Activated CD8-positive, alpha-beta T cell treated with anti-CD3 and anti-CD28 coated beads for 36 hours (primary cell): ENCODE data around the gene FTHL17. TPM values are rescaled to one million over a fixed set of nuclear protein-coding genes. Genes with fewer than 3 reads are reported as not detected.

Source experiments
- ATAC-seq: fragments of 200-7000 bp; cut with Tn5 transposase; one replicate; pipeline ENCODE4 v1.10.0; 2021; ENCODE audit warnings: mild to moderate bottlenecking, moderate library complexity
- CTCF ChIA-PET: fragments of 350-600 bp; sonication (Branson Sonifier 250); formaldehyde crosslinking; loops from one replicate; lab custom pipeline; 2021; ENCODE audit warnings: antibody characterized with exemption; lab: Charles Lee
- POLR2A ChIA-PET: fragments of 350-600 bp; sonication (Branson Sonifier 250); formaldehyde crosslinking; loops from one replicate; lab custom pipeline; 2021; ENCODE audit warnings: antibody characterized with exemption; lab: Charles Lee
- DNase-seq: peaks from one replicate; pipeline ENCODE4 v3.0.0-alpha.2; 2020
- H3K27ac Mint-ChIP-seq: one replicate; pipeline ENCODE4 v1.8.0; 2021; ENCODE audit warnings: mild to moderate bottlenecking, mixed read lengths
- H3K27me3 Mint-ChIP-seq: one replicate; pipeline ENCODE4 v1.8.0; 2021; ENCODE audit warnings: mixed read lengths
- H3K36me3 Mint-ChIP-seq: one replicate; pipeline ENCODE4 v1.8.0; 2021; ENCODE audit warnings: low read depth, mixed read lengths
- H3K4me1 Mint-ChIP-seq: one replicate; pipeline ENCODE4 v1.8.0; 2021; ENCODE audit warnings: low read depth, mixed read lengths
- H3K4me3 Mint-ChIP-seq: one replicate; pipeline ENCODE4 v1.8.0; 2021; ENCODE audit warnings: mild to moderate bottlenecking, moderate library complexity, mixed read lengths
- H3K9me3 Mint-ChIP-seq: one replicate; pipeline ENCODE4 v1.8.0; 2021; ENCODE audit warnings: mixed read lengths
- intact Hi-C: fragments of 100-400 bp; cut with micrococcal nuclease; formaldehyde crosslinking; loops from one replicate; pipeline ENCODE4 v1.10.0; 2022
- total RNA-seq, 2 experiments: library from RNA; stranded (reverse); gene quantifications; one replicate each; pipeline ENCODE4 v1.2.3, GENCODE V29; 2021
- TF ChIP-seq, protein P1 (sequence below): fragments of 200-600 bp; IDR thresholded peaks from one replicate; pipeline ENCODE4 v1.8.0; 2022; ENCODE audit warnings: antibody characterized with exemption, mild to moderate bottlenecking

Gene FTHL17
- total RNA-seq, 2 experiments from 2014 or later: not detected

DNA sequence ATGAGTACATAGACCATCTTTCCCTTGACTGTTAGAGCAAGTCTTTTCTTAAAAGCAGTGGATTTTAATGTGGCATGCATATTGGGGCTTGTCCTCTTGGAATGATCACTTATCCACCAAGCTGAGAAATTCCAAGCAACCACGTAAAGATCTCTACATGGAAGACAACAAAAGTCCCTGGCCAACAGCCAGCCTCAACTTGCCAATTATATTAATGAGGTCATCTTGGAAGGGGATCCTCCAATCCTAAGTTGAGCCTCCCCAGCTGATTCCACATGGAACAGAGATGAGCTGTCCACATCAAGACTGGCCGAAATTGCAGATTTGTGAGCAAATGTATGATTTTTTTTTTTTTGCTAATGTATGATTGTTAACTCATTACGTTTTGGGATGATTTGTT is 20.6 kb upstream of the FTHL17 start:
- H3K4me1 Mint-ChIP-seq: no peaks in the 10 kb centered on the region
- H3K36me3 Mint-ChIP-seq: no peaks in the 10 kb centered on the region
- no peaks in the 10 kb centered on the region for H3K9me3 Mint-ChIP-seq
- ATAC-seq (no peak), DNase-seq (no peak)
- no peak overlapping the region for H3K4me3 Mint-ChIP-seq
- CTCF ChIA-PET: interaction anchor here (1.4 kb wide), 1 partner anchor 23 kb away, joined by 3 read pairs; no protein-coding TSS in a partner anchor
- TF ChIP-seq, protein P1, sequence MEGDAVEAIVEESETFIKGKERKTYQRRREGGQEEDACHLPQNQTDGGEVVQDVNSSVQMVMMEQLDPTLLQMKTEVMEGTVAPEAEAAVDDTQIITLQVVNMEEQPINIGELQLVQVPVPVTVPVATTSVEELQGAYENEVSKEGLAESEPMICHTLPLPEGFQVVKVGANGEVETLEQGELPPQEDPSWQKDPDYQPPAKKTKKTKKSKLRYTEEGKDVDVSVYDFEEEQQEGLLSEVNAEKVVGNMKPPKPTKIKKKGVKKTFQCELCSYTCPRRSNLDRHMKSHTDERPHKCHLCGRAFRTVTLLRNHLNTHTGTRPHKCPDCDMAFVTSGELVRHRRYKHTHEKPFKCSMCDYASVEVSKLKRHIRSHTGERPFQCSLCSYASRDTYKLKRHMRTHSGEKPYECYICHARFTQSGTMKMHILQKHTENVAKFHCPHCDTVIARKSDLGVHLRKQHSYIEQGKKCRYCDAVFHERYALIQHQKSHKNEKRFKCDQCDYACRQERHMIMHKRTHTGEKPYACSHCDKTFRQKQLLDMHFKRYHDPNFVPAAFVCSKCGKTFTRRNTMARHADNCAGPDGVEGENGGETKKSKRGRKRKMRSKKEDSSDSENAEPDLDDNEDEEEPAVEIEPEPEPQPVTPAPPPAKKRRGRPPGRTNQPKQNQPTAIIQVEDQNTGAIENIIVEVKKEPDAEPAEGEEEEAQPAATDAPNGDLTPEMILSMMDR: no peak
- no peak overlapping the region for H3K27ac Mint-ChIP-seq
- POLR2A ChIA-PET: no interaction called here
- intact Hi-C loops: no loop called here
- peaks cover 3% of the 10 kb centered on the region for H3K27me3 Mint-ChIP-seq

DNA sequence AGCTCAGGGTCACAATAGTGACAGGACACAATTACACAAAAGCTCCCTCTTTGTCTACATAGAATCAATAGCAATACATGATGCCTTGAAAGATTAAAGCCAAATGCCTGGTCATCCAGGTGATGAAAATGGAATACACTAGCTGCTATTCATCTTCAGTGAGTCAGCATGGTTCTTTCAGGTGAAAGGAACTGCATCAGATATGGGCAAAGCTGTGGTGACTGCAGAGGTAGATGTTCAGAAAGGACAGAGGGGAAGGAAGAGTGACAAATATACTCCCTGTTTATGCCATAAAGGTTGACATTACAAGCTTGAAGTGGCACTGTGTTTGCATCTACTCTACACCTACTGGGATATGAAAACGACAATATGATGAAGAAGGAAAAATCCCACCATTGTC is 20.0 kb upstream of the FTHL17 start:
- DNase-seq (no peak), ATAC-seq (no peak)
- intact Hi-C loops: no loop called here
- no peak overlapping the region for H3K27ac Mint-ChIP-seq
- H3K27me3 Mint-ChIP-seq: peaks cover 3% of the 10 kb centered on the region
- H3K9me3 Mint-ChIP-seq: no peaks in the 10 kb centered on the region
- H3K4me3 Mint-ChIP-seq: no peak overlapping the region
- TF ChIP-seq, protein P1: no peak
- CTCF ChIA-PET: interaction anchor here (1.4 kb wide), 1 partner anchor 22 kb away, joined by 3 read pairs; no protein-coding TSS in a partner anchor
- H3K36me3 Mint-ChIP-seq: no peaks in the 10 kb centered on the region
- POLR2A ChIA-PET: no interaction called here
- no peaks in the 10 kb centered on the region for H3K4me1 Mint-ChIP-seq

DNA sequence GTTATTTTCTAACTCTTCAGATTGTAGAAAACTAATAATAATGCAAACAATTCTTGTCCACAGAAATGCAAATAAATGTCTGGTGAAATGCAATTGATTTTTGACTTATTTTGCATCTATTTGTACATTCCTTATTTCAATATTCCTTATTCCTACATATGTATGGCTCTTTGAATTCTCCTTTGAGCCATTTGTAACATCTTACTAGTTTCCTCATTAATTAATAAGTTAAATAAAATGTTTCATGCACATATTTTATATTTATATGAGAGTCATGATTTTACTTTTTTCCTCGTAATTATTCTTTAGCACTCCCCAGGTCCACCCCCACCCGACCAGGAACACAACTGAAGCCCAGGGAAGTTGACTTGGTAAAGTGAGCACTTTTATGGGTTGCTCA is 2.7 kb upstream of the FTHL17 start:
- Mint-ChIP-seq H3K36me3 (no peaks in the 10 kb centered on the region), H3K9me3 (peaks cover 2% of the 10 kb centered on the region), H3K4me1 (peaks cover 9% of the 10 kb centered on the region), H3K27me3 (no peaks in the 10 kb centered on the region), H3K27ac (no peak overlapping the region), H3K4me3 (no peak overlapping the region)
- ATAC-seq (no peak), DNase-seq (no peak)
- TF ChIP-seq, protein P1: no peak
- ChIA-PET CTCF (no interaction called here), POLR2A (no interaction called here)
- intact Hi-C loops: no loop called here

DNA sequence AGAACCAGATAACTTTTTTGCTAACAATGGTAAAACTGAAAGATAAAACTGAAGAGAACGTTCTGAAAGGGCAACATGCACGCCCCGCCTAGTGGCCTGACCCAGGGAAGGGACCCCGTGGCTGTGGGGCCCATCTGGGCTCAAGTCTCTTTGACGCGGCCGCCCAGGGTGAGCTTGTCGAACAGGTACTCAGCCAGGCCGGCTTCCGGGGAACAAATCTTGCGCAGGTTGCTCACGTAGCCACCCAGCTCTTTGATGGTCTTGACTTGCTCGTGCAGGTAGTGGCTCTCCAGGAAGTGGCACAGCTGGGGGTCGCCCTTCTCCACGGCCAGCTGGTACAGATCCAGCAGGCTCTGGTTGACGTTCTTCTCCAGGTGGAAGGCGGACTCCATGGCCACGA is 579 bp downstream of the FTHL17 start:
- no peak for ATAC-seq
- H3K27ac Mint-ChIP-seq: no peak overlapping the region

DNA sequence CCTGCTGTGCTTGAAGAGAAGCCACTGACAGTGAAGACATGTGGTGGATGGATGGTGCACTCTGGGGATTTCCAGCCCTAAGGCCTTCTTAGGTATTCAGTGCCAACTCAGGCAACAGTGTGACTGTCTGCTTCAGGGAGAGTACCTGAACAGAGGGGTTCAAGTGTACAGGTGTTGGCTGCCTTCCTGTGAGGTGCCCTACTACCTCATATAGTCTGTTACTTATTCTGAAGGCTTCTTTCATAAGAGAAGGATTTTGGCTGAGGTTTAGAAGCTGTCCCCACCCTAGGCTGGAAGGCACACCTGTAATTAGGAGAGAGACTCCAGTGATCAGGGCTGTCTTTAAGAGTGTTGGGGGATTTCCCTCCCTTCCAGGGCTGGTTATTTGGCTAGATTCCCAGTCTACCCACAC is 1.8 kb downstream of the FTHL17 start:
- peak; percentile 43 for DNase-seq
- peaks cover 14% of the 10 kb centered on the region for H3K4me1 Mint-ChIP-seq
- CTCF ChIA-PET: interaction anchor here (1.2 kb wide), 1 partner anchor 23 kb away, joined by 3 read pairs; no protein-coding TSS in a partner anchor
- TF ChIP-seq, protein P1: no peak
- POLR2A ChIA-PET: no interaction called here
- intact Hi-C loops: no loop called here
- ATAC-seq: peak; percentile 92
- peak overlapping the region; percentile 61 for H3K27ac Mint-ChIP-seq
- H3K27me3 Mint-ChIP-seq: no peaks in the 10 kb centered on the region
- H3K36me3 Mint-ChIP-seq: no peaks in the 10 kb centered on the region
- H3K4me3 Mint-ChIP-seq: no peak overlapping the region
- peaks cover 2% of the 10 kb centered on the region for H3K9me3 Mint-ChIP-seq

More for the DNA sequence above, 579 bp downstream of the FTHL17 start:
- no peak overlapping the region for H3K4me3 Mint-ChIP-seq
- H3K27me3 Mint-ChIP-seq: no peaks in the 10 kb centered on the region
- CTCF ChIA-PET: no interaction called here
- TF ChIP-seq, protein P1: no peak
- peaks cover 2% of the 10 kb centered on the region for H3K9me3 Mint-ChIP-seq
- no peak for DNase-seq
- intact Hi-C loops: no loop called here
- no peaks in the 10 kb centered on the region for H3K36me3 Mint-ChIP-seq
- H3K4me1 Mint-ChIP-seq: peaks cover 14% of the 10 kb centered on the region
- POLR2A ChIA-PET: no interaction called here
